Stimulated activated CD8-positive, alpha-beta memory T cell treated with anti-CD3 and anti-CD28 coated beads, Interleukin-7, amount 100 ng/mL, for 24 hours (primary cell): Measurements from ENCODE around the gene TDRD9.

Experiments
- DNase-seq: peaks from one replicate; pipeline ENCODE4 v3.0.0-alpha.2; 2020; ENCODE audit warnings: low read depth

The TDRD9 gene

GRCh38 chr14:104091061-104091926 lies 163.0 kb downstream of the TDRD9 start:
- no peak for DNase-seq

DNA sequence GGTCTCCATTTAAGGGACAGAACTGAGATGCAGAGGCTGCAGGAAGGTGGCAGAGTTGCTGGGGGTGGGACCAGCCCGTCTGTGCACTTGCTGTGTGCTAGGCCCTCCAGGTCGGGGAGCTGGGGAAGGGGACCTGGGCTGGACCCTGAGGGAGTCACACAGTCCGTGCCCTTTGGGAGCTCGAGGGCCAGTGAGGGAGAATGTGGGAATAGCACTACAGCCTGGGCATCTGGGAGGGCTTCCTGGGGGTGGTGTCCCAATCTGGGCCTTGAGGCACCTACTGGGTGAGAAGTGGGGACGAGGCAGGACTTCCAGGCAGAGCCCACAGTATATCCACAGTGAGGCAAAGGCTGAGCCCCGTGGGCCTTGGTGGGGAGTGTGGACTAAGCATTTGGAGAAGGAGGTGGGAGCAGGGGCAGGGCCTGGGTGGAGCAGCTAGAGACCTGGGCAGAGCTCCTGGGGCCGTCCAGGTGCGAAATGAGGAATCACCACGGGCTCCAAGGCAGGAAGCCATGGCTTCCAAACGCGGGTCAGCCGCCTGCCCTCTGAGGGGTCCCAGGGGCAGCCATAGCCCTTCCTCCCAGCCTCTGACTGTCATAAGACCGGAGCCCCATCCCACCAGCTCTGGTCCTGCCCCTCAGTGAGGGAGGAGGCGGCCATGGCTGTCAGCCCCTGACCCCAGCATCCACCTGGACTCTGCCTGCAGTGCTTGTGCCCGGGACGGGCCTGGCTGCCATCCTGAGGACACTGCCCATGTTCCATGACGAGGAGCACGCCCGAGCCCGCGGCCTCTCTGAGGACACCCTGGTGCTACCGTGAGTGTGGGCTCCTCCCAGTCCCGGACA lies 163.9 kb downstream of the TDRD9 start:
- DNase-seq: no peak

DNA sequence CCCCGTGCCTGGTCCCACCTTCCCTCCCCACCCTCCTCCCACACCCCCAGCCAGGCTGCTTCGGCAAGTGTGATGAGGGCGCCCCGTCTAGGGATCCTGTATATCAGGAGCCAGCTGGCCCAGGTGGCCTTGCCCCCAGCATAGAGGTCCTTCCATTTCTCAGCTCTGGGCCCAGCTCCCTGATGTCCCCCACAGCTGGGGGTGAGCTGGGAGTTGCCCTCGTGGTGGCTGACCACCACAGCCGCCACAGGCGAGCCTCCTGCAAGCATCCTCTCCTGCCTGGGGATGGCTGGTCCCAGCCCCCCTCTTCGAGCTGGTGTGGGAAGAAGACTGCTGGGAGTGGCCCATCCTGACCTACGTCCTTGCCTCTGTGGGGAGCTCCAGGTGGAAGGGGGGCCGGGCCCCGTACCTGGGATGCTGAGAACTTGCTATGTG lies 164.7 kb downstream of the TDRD9 start:
- no peak for DNase-seq

DNA sequence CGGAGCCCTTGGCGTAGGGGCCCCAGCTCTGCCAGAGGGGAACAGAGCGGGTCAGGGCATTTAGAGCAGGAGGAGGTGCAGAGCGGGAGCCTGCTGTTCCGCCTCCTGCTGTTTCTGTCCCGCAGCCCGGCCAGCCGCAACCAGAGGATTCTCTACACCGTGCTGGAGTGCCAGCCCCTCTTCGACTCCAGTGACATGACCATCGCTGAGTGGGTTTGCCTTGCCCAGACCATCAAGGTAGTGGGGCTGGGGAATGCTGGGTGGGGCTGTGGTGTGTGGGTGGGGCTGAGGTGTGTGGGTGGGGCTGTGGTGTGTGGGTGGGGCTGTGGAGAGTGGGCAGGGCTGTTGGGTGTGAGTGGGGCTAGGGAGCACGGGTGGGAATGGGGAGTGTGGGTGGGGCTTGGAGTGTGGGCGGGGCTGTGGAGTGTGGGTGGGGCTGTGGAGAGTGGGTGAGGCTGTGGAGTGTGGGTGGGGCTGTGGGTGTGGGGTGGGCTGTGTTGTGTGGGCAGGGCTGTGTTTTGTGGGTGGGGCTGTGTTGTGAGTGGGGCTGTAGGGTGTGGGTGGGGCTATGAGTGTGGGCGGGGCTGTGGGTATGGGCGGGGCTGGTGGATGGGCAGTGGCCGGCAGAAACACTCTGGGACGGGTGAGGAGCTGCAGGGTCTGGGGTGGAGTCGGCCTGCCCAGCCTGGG lies 165.3 kb downstream of the TDRD9 start:
- DNase-seq: no peak

DNA sequence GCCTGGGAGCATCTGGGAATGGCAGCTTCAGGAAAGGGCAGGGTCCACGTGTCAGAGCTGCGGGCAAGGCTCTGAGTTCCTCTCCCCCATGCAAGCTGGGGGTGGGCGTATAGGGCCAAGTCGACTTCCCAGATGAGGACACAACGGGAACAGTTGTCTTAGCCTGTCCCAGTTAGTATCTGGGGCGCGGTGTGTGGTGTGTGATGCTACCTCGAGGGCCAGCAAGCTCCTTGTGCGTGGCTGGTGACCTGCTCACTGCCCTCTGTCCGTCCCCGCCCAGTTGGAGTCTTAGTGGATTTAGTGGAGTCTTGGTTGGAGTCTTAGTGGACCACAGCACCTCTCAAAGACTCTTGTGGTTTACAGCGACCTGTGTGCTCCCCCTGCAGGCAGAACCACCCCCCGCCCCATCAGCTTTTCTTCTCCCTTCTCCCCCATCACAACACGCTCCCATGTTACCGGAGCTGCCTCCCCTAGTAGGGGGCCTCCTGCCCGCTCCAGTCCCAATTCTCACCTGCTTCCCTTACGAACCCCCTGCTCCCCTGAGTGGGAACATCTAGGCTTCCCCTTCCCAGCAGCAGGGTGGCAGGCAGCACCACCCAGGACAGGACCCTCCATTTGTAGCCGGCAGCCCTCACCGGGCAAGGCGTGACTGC lies 165.9 kb downstream of the TDRD9 start:
- no peak for DNase-seq

- peak; percentile 66 for DNase-seq
Measured at GRCh38 chr14:104094709-104095425, 166.6 kb downstream of the TDRD9 start.

DNA sequence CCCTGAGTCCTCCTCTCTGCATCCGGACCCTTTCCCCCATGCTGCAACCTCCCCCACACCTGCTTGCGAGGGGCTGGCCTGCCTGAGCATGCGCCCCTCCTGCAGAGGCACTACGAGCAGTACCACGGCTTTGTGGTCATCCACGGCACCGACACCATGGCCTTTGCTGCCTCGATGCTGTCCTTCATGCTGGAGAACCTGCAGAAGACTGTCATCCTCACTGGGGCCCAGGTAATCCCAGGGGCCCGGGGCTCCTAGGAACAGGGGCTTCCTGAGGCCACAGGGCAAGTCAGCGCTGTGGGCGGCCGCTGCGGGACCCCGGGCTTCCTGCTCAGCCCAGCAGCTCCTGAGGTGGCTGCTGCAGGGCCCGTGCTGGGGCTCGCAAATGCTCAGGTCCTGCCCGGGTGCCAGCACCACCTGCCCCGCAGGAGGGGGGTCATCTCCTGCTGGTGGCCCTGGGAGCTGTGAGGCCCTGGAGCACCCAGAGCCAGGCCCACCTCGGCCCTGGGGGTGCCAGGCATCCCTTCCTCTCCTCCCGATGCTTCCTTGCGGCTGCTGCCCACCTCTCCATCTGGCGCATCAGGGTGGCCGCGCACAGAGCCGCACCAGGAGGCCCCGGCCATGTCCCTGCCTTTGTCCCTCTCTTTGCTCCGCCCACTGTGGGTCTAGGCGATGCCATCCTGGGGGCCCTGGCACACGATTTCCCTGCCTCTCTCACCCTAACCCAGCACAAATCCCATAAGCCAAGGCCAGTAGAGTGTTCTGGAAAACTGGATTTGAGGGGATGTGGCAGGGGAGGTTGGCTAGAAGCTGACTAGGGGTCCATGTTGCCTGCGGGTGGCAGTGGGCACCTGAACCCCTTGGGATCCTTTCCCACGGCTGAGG lies 167.4 kb downstream of the TDRD9 start:
- DNase-seq: no peak

DNA sequence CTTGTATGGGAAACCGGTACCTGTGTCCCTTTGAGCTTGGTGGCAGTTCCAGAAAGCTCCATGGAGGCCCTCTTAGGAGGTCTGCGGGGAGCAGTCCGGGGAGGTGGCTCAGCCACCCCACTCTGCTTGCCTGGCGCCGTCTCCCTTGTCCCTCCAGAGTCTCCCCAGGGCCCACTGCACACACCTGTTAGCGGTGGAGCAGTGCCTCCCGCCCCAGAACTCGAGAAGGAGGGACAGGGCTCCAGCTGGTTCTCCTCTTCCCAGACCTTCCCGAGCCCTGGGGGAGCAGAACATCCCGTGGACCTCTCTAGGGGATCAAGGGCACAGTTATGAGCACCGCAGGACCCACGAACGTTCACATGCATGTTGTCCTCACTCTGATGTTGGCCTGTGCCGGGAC lies 168.1 kb downstream of the TDRD9 start:
- DNase-seq: no peak

- no peak for DNase-seq
Measured at GRCh38 chr14:104096751-104097700, 168.8 kb downstream of the TDRD9 start.

GRCh38 chr14:104098272-104099095 lies 170.2 kb downstream of the TDRD9 start:
- DNase-seq: no peak

GRCh38 chr14:104099096-104100041 lies 171.1 kb downstream of the TDRD9 start:
- no peak for DNase-seq

GRCh38 chr14:104100171-104101085 lies 172.2 kb downstream of the TDRD9 start:
- DNase-seq: no peak

DNA sequence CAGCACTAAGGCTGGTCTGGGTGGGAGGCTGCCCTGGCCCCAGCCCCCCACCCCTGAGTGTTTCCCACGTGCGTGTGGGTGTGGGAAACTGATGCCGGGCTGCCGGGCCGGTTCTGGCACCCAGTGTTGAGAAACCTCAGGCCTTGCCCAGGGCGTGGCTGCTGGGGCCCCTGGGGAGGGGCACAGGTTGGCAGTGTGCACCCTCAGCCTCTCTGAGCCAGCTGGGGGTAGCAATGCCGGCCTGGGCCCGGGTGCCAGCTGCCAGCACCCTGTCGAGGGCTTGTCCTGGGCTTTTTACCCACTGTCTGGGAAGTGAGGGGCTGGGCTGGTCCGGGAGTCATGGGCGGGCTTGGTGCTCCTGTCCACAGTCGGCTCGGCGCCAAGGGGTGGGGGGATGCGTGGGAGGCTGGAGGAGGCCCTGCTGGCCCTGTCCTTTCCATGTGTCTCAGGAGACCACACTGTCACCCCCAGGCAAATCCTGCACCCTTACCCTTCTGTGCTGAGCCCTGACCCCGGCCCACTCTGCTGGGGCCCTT lies 172.9 kb downstream of the TDRD9 start:
- no peak for DNase-seq

DNA sequence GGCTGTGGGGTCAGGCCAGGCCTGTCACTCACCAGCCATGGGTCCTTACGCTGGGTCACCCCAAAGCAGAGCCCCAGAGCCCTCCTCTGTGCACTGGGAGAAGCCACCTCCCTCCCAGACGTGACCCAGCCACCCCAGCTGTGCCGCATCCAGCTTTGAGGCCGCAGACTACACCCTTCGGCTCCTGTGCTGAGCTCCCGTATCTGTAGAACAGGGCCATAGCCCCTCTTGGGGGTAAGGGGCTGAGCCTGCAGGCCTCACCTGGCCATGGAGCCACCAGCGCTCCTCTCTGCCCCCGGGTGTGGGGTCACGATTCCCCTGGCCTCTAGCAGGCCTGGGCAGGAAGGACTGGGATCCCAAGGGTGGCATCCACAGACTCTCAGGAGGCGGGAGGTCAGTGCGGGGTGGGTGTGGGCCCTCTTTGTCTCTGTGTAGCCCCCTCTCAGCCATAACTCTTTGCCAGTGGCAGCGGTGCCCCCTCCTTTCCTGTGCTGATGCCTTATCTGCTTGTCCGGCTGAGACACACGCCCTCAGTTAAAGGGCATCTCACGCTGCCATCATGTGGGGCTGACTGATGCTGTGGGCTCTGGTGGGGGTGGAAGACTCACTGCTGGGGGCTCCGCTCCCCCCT lies 173.5 kb downstream of the TDRD9 start:
- DNase-seq: no peak
